ENCODE results near the gene SLC9A6. TPM values are rescaled to one million over a fixed set of nuclear protein-coding genes. Genes with fewer than 3 reads are reported as not detected.
A peak's percentile ranks its signal among the peaks of the same experiment; 100 is the strongest.

SLC9A6 gene
- total RNA-seq, 4 donors from 2014 or later: 13.5 to 26.3 (median 21.7) TPM

DNA sequence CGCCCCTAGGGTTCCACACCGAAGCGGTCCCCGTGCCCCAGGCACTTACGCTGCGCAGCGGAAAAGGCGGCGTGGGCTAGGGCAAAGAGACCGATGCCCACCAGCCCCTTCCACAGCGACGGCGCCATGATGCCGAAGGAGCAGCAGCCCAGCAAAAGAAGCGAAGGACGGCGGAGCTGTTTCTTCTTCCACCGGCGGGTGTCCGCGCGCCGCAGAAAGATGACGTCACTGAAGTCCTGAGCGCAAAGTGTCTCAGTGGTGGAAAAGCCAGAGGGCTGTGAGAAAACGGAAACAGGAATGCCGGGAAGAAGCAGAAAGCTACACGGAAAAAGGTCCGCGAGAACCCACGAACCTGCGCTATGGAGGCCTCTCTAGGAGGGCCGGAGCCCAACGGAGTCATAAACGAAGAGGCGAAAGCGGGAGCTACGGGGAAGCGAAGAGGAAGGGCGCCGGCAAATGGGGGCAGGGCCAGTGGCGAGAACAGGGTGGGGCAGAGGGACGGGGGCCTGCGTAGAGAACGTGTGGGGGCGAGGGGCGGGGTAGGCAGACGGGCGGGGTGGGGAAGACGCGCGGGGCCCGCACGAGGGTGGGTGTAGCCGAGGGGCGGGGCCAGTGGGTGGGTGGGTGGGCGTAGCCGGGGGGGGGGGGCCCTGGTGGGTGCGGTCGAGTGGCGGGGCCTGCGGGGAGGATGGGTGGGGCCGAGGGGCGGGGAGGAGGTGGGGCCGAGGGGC lies 11.5 kb upstream of the SLC9A6 start, which contains the start of gene MMGT1:
MMGT1 (minus strand) TSS at position 441 of the 731 bp plus-strand sequence; CDS start at position 128, 313 bp downstream.
- intact Hi-C loops (cut with DNase I; ENCODE audit: low total_unique reads): no loop called here
- WGBS, 2 donors (ENCODE audit: low coverage in 1 of 2): 51% methylated on average over 41 of the region's 65 CpGs; no CpG with 5 or more reads in 1 of the 2 donors
- Histone ChIP-seq H3K27me3 (no peaks in the 10 kb centered on the region), H3K4me3 (peak within 1 kb of the TSS; percentile 47 to 83 (median 69)), H3K9me3 (no peaks in the 10 kb centered on the region), H3K27ac (peak within 1 kb of the TSS; percentile 89 to 96 (median 95)), H3K4me1 (peaks cover 0 to 16% (median 6%) of the 10 kb centered on the region in 4 donors), H3K36me3 (no peaks in the 10 kb centered on the region)
- no peak for TF ChIP-seq EP300 (IDR thresholded peaks at IDR 0.05; ENCODE audit: low read depth)
- TF ChIP-seq, protein P1, sequence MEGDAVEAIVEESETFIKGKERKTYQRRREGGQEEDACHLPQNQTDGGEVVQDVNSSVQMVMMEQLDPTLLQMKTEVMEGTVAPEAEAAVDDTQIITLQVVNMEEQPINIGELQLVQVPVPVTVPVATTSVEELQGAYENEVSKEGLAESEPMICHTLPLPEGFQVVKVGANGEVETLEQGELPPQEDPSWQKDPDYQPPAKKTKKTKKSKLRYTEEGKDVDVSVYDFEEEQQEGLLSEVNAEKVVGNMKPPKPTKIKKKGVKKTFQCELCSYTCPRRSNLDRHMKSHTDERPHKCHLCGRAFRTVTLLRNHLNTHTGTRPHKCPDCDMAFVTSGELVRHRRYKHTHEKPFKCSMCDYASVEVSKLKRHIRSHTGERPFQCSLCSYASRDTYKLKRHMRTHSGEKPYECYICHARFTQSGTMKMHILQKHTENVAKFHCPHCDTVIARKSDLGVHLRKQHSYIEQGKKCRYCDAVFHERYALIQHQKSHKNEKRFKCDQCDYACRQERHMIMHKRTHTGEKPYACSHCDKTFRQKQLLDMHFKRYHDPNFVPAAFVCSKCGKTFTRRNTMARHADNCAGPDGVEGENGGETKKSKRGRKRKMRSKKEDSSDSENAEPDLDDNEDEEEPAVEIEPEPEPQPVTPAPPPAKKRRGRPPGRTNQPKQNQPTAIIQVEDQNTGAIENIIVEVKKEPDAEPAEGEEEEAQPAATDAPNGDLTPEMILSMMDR (IDR thresholded peaks at IDR 0.05): peak in 3 of 5 experiments; percentile 12 to 51 (median 33)
- TF ChIP-seq POLR2AphosphoS5 (IDR thresholded peaks at IDR 0.05): peak in 1 of 3 donors; percentile 38
- TF ChIP-seq POLR2A (IDR thresholded peaks at IDR 0.05): peak; percentile 65
- DNase-seq: peak; percentile 85
- in situ Hi-C loops (cut with MboI; ENCODE audit: low pct_ligation_motif_present in 1 of 4, low pct_unique_long_range_greater_than_20kb in 1 of 4, low sequenced_read_pairs in 3 of 4): no loop called here

DNA sequence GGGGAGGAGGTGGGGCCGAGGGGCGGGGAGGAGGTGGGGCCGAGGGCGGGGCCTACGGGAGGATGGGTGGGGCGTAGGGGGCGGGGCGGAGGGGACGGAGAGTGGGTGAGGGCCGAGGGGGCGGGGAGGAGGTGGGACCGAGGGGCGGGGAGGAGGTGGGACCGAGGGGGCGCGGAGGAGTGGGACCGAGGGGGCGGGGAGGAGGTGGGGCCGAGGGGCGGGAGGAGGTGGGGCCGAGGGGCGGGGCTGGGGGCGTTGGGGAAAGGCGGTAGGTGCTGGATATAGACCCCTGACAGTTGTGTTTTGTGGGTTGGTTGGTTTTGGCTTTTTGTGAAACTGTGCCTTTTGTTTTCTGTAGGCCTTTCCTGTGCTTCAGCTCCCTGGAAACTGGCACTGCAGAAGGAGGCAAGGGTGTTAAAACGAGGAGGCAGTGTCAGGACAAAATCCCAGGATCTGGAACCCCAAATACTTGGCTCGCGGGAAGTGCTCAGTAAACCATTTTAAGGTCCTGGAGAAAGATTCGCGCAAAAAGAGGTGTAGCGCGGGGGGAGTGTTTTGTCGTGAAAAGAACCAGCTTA lies 10.9 kb upstream of the SLC9A6 start:
- WGBS, 2 donors (ENCODE audit: low coverage in 1 of 2): 4 to 43% methylated on average over 7 to 20 of the region's 32 CpGs
- in situ Hi-C loops (cut with MboI; ENCODE audit: low pct_ligation_motif_present in 1 of 4, low pct_unique_long_range_greater_than_20kb in 1 of 4, low sequenced_read_pairs in 3 of 4) (no loop called here), intact Hi-C loops (cut with DNase I; ENCODE audit: low total_unique reads) (no loop called here)
- TF ChIP-seq POLR2AphosphoS5 (IDR thresholded peaks at IDR 0.05): no peak
- TF ChIP-seq, protein P1 (IDR thresholded peaks at IDR 0.05): no peak
- no peak for TF ChIP-seq EP300 (IDR thresholded peaks at IDR 0.05; ENCODE audit: low read depth)
- TF ChIP-seq POLR2A (IDR thresholded peaks at IDR 0.05): no peak
- Histone ChIP-seq H3K4me3 (peak overlapping the region in 3 of 4 donors; percentile 9 to 45 (median 21)), H3K27me3 (no peaks in the 10 kb centered on the region), H3K27ac (peak overlapping the region; percentile 35 to 80 (median 72)), H3K9me3 (no peaks in the 10 kb centered on the region), H3K4me1 (peaks cover 0 to 16% (median 6%) of the 10 kb centered on the region in 4 donors), H3K36me3 (no peaks in the 10 kb centered on the region)
- DNase-seq: peak; percentile 82

DNA sequence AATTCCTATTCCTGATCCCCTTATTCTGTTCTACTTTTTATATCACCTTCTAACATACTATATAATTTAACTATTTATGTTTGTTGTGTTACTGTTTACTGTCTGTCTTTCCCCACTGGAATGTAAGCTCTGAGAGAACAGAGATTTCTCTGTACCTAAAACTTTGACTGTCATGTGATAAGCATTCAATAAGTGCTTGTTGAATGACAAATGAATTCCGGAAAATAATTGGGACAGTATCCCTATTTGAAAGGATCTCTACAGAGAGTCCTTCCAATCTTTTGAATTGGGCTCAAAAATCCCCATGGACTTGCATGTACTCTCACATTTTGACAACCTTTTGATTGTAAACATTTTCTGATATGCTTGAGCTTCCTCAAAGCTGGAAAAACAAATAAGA lies 9.8 kb upstream of the SLC9A6 start:
- TF ChIP-seq, protein P1 (IDR thresholded peaks at IDR 0.05): no peak
- TF ChIP-seq POLR2AphosphoS5 (IDR thresholded peaks at IDR 0.05) (no peak), EP300 (IDR thresholded peaks at IDR 0.05; ENCODE audit: low read depth) (no peak), POLR2A (IDR thresholded peaks at IDR 0.05) (no peak)

DNA sequence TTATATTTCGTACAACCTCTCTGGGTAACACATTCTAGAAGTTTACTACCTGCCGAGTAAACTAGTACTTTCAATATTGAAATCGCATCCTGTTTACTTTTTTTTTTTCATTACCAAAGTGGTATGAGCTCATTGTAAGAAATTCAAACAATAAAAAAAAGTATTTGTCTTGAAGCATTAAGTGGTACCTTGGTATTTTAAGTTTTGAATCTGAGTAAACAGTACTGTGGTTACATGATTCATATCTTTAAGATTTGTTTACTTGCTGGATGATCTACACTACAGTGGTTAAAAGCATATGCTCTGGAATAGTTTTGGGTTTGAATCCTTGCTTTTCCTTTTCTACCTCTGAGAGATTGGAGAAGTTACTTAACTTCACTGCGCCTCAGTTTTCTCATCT lies 7.6 kb upstream of the SLC9A6 start:
- no peak overlapping the region for H3K4me3 ChIP-seq
- in situ Hi-C loops (cut with MboI; ENCODE audit: low pct_ligation_motif_present in 1 of 4, low pct_unique_long_range_greater_than_20kb in 1 of 4, low sequenced_read_pairs in 3 of 4): no loop called here
- TF ChIP-seq EP300 (IDR thresholded peaks at IDR 0.05; ENCODE audit: low read depth): no peak
- no peak for TF ChIP-seq POLR2AphosphoS5 (IDR thresholded peaks at IDR 0.05)
- TF ChIP-seq, protein P1 (IDR thresholded peaks at IDR 0.05): no peak
- TF ChIP-seq POLR2A (IDR thresholded peaks at IDR 0.05): no peak
- DNase-seq: no peak
- H3K9me3 ChIP-seq: no peaks in the 10 kb centered on the region
- 54 to 65% methylated on average over 3 to 4 of the region's 4 CpGs for WGBS, 2 donors (ENCODE audit: low coverage in 1 of 2)
- peaks cover 0 to 3% (median 1%) of the 10 kb centered on the region in 4 donors for H3K4me1 ChIP-seq
- H3K27me3 ChIP-seq: no peaks in the 10 kb centered on the region
- intact Hi-C loops (cut with DNase I; ENCODE audit: low total_unique reads): no loop called here
- H3K36me3 ChIP-seq: no peaks in the 10 kb centered on the region
- H3K27ac ChIP-seq: no peak overlapping the region

More for the DNA sequence above, 9.8 kb upstream of the SLC9A6 start:
- H3K27me3 ChIP-seq: no peaks in the 10 kb centered on the region
- H3K27ac ChIP-seq: no peak overlapping the region
- DNase-seq: no peak
- intact Hi-C loops (cut with DNase I; ENCODE audit: low total_unique reads): no loop called here
- in situ Hi-C loops (cut with MboI; ENCODE audit: low pct_ligation_motif_present in 1 of 4, low pct_unique_long_range_greater_than_20kb in 1 of 4, low sequenced_read_pairs in 3 of 4): no loop called here
- H3K4me3 ChIP-seq: no peak overlapping the region
- peaks cover 0 to 16% (median 6%) of the 10 kb centered on the region in 4 donors for H3K4me1 ChIP-seq
- no peaks in the 10 kb centered on the region for H3K9me3 ChIP-seq
- WGBS, 2 donors (ENCODE audit: low coverage in 1 of 2): 83 to 86% methylated on average over 1 of the region's 1 CpG
- H3K36me3 ChIP-seq: no peaks in the 10 kb centered on the region

Data from transverse colon (tissue), 4 donors.